Lung (tissue), 13 donors: ENCODE results near the gene STK32B. TPM values are rescaled to one million over a fixed set of nuclear protein-coding genes. Genes with fewer than 3 reads are reported as not detected.

Source experiments
- ATAC-seq: fragments of 200-7000 bp; cut with Tn5 transposase; one replicate; pipeline ENCODE4 v1.9.1; 2020; ENCODE audit warnings: moderate number of reproducible peaks; ENCODE audit not compliant: insufficient read depth, low FRiP score
- DNase-seq, 3 donors: peaks; one replicate each; pipeline ENCODE4 v3.0.0-alpha.2; 2013 to 2017
- H3K27ac ChIP-seq, 2 donors: one replicate each; pipeline ENCODE4 v1.5.1; 2013; ENCODE audit warnings: mild to moderate bottlenecking in 2 of 2, moderate library complexity in 2 of 2, control low read depth in 1 of 2, inconsistent platforms in 1 of 2, low read depth in 1 of 2, low read length in 1 of 2
- H3K27me3 ChIP-seq, 3 donors: one replicate each; pipeline ENCODE4 v1.5.1; 2013; ENCODE audit warnings: low read length in 2 of 3; ENCODE audit not compliant: control insufficient read depth in 3 of 3, insufficient read depth in 3 of 3
- H3K36me3 ChIP-seq, 4 donors: one replicate each; pipeline ENCODE4 v1.5.1; 2013; ENCODE audit warnings: low read length in 4 of 4, mild to moderate bottlenecking in 1 of 4, moderate library complexity in 1 of 4; ENCODE audit not compliant: control insufficient read depth in 4 of 4, insufficient read depth in 4 of 4
- H3K4me1 ChIP-seq, 5 donors: one replicate each; pipeline ENCODE4 v1.5.1; 2013; ENCODE audit warnings: low read length in 5 of 5, mild to moderate bottlenecking in 2 of 5, moderate library complexity in 1 of 5; ENCODE audit not compliant: control insufficient read depth in 5 of 5, insufficient read depth in 5 of 5
- H3K4me3 ChIP-seq: one replicate; pipeline ENCODE4 v1.5.1; 2013; ENCODE audit warnings: mild to moderate bottlenecking, control low read depth, moderate library complexity
- H3K9ac ChIP-seq, 2 donors: one replicate each; pipeline ENCODE4 v1.5.1; 2013; ENCODE audit warnings: low read length in 2 of 2, control low read depth in 1 of 2; ENCODE audit not compliant: insufficient read depth in 1 of 2
- H3K9me3 ChIP-seq, 4 donors: one replicate each; pipeline ENCODE4 v1.5.1; 2013; ENCODE audit warnings: low read length in 3 of 4, mild to moderate bottlenecking in 1 of 4, moderate library complexity in 1 of 4; ENCODE audit not compliant: control insufficient read depth in 4 of 4, insufficient read depth in 3 of 4
- WGBS, 2 donors: extraction: QIAGEN DNeasy Blood & Tissue Kit; methylation state at CpG; one replicate each; pipeline ENCODE4 v1.1.7; 2013; 5-methylcytosine and 5-hydroxymethylcytosine counted together
- polyA plus RNA-seq, 2 donors: library from polyadenylated mRNA; stranded (reverse); fragments of 200-250 nt; gene quantifications; one replicate each; pipeline ENCODE4 v1.2.1, GENCODE V29; 2013
- small RNA-seq: library from RNA; depleted of rRNA; stranded (forward); fragments of <200 nt; gene quantifications from one replicate; pipeline ENCODE3, GENCODE V24; 2014; ENCODE audit warnings: low replicate concordance
- total RNA-seq, 2 donors: library from RNA; depleted of rRNA in 1 of 2; stranded (reverse); fragments of >200 nt in 1 of 2; gene quantifications; one replicate each; pipeline ENCODE4 v1.2.1, GENCODE V29; 2014 to 2021
- TF ChIP-seq, protein P1 (sequence below): IDR thresholded peaks from 2 replicates; pipeline ENCODE4 v1.5.1; 2012; ENCODE audit warnings: mild to moderate bottlenecking; ENCODE audit errors: control extremely low read depth, extremely low read depth
- donor health status: control.
- donor health status: control.
- donor health status: Bipolar disorder and iron deficiency.
- donor health status: healthy.
- donor health status: DM: yes; HTN: yes; CAD: no.

The STK32B gene
- total and polyA plus RNA-seq, 4 donors: 0.29 to 2.2 (median 1.4) TPM

DNA sequence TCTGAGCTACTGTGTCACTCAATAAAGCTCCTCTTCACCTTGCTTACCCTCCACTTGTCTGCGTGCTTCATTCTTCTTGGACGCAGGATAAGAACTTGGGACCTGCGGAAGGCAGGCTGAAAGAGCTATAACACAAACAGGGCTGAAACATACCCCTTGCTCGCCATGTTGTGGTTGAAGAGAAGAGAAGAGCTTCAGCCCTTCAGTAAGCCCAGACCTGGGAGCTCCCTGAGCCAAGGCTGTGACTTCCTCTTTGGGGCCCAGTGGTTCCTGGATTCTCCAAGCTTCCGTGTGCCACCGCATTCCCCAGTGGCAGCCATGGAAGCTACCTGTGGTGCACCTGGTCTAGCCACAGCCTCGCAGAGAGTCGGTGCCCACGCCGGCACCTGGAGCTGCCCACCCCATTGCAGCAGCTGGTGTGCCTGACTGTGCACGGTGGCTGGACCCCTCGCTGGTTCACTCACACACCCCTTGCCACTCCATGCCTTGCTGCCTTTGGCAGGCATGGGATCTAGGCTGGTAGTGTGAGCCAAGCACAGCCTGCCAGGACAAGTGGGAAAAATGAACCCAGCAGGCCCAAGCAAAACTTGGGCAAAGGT is 496.5 kb downstream of the STK32B start:
- no peak overlapping the region for H3K9ac ChIP-seq
- TF ChIP-seq, protein P1, sequence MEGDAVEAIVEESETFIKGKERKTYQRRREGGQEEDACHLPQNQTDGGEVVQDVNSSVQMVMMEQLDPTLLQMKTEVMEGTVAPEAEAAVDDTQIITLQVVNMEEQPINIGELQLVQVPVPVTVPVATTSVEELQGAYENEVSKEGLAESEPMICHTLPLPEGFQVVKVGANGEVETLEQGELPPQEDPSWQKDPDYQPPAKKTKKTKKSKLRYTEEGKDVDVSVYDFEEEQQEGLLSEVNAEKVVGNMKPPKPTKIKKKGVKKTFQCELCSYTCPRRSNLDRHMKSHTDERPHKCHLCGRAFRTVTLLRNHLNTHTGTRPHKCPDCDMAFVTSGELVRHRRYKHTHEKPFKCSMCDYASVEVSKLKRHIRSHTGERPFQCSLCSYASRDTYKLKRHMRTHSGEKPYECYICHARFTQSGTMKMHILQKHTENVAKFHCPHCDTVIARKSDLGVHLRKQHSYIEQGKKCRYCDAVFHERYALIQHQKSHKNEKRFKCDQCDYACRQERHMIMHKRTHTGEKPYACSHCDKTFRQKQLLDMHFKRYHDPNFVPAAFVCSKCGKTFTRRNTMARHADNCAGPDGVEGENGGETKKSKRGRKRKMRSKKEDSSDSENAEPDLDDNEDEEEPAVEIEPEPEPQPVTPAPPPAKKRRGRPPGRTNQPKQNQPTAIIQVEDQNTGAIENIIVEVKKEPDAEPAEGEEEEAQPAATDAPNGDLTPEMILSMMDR: no peak
- ATAC-seq (no peak), DNase-seq (no peak)
- peaks cover 0 to 11% (median under 1%) of the 10 kb centered on the region in 4 donors for H3K36me3 ChIP-seq
- no peaks in the 10 kb centered on the region for H3K4me1 ChIP-seq
- 94 to 97% methylated on average over 12 of the region's 12 CpGs for WGBS, 2 donors
- H3K9me3 ChIP-seq: peaks cover 0 to 17% (median 0%) of the 10 kb centered on the region in 4 donors
- no peak overlapping the region for H3K4me3 ChIP-seq
- H3K27ac ChIP-seq: no peak overlapping the region
- no peaks in the 10 kb centered on the region for H3K27me3 ChIP-seq

Small RNA genes lying within 50 kb of the gene (small RNA-seq; reads per million reads assigned to genes)
- gene RF00019: not detected

Other genes starting within 250 kb of the STK32B start
- gene MSX1, start 191.8 kb upstream of the STK32B start, total RNA-seq: 1 to 10 TPM in 1 of 2 donors, under 1 TPM in 1; 0.82 to 4.0 TPM
- 1 to 10 TPM; 2.5 to 3.1 TPM for gene MSX1, start 191.8 kb upstream of the STK32B start, polyA plus RNA-seq
- 1 to 10 TPM in 1 of 2 donors, under 1 TPM in 1; 0.40 to 3.0 TPM for gene CYTL1, start 32.0 kb upstream of the STK32B start, total RNA-seq
- gene CYTL1, start 32.0 kb upstream of the STK32B start, polyA plus RNA-seq: 1 to 10 TPM in 1 of 2 donors, under 1 TPM in 1; 0.32 to 2.8 TPM